HCT116 (cell line): ENCODE data around the gene CCM2L. TPM values are rescaled to one million over a fixed set of nuclear protein-coding genes. Genes with fewer than 3 reads are reported as not detected.

ENCODE experiments used
- ATAC-seq: fragments of 200-7000 bp; cut with Tn5 transposase; 2 replicates; pipeline ENCODE4 v1.9.1; 2020; ENCODE audit warnings: mild to moderate bottlenecking, moderate library complexity
- BruUV-seq: library from RNA; stranded (reverse); fragments of 400-500 nt; replicated peaks from 2 replicates; lab custom pipeline; 2021; lab: Mats Ljungman, UMichigan
- CTCF ChIA-PET: fragments of 300-600 bp; sonication (Branson Sonifier 250); formaldehyde crosslinking; loops from one replicate; lab custom pipeline; 2021; ENCODE audit warnings: antibody characterized with exemption; lab: Charles Lee
- POLR2A ChIA-PET: fragments of 300-600, 350-600 bp; sonication (Branson Sonifier 250); formaldehyde crosslinking; loops from one replicate; lab custom pipeline; 2021; ENCODE audit warnings: antibody characterized with exemption; lab: Charles Lee
- RAD21 ChIA-PET, 2 experiments: fragments of 300-600 bp; sonication (Branson Sonifier 250); formaldehyde crosslinking; loops; one replicate each; lab custom pipeline; 2023; ENCODE audit warnings: low total read pairs in 2 of 2; ENCODE audit not compliant: uncharacterized antibody in 2 of 2, unreplicated experiment in 2 of 2, low non-redundant PET in 1 of 2; lab: Charles Lee
- DNase-seq: peaks from one replicate; pipeline ENCODE4 v3.0.0-alpha.2; 2010; ENCODE audit warnings: low read depth, low spot score
- H2AFZ ChIP-seq: fragments of 200-600 bp; shearing (Covaris generic), sonication (generic); 2 replicates; pipeline ENCODE4 v1.6.1; 2017; ENCODE audit warnings: low read depth, mixed run types, mixed read lengths, antibody characterized with exemption, low read length; ENCODE audit not compliant: poor library complexity, severe bottlenecking
- H3K27ac ChIP-seq: 2 replicates; pipeline ENCODE4 v1.5.1; 2012; ENCODE audit warnings: low read depth, low read length
- H3K27me3 ChIP-seq: fragments of 200-600 bp; sonication (generic); 2 replicates; pipeline ENCODE4 v1.6.1; 2016; ENCODE audit warnings: mixed run types, low read length, mixed read lengths; ENCODE audit not compliant: insufficient read depth
- H3K36me3 ChIP-seq, 2 experiments: fragments of 200-500 bp in 1 of 2; fragments of 200-600 bp in 1 of 2; sonication (Bioruptor generic) in 1 of 2; sonication (generic) in 1 of 2; 2 replicates each; pipeline versions ENCODE4 v1.5.1 to v1.6.1; 2014 to 2016; ENCODE audit warnings: low read length in 2 of 2, inconsistent platforms in 1 of 2, mixed read lengths in 1 of 2, mixed run types in 1 of 2; ENCODE audit not compliant: insufficient read depth in 2 of 2, control insufficient read depth in 1 of 2
- H3K4me1 ChIP-seq, 2 experiments: fragments of 200-600 bp in 1 of 2; sonication (generic) in 1 of 2; 2 replicates each; pipeline versions ENCODE4 v1.5.1 to v1.6.1; 2012 to 2017; ENCODE audit warnings: low read length in 2 of 2, inconsistent platforms in 1 of 2, mild to moderate bottlenecking in 1 of 2, mixed read lengths in 1 of 2, mixed run types in 1 of 2, moderate library complexity in 1 of 2; ENCODE audit not compliant: insufficient read depth in 2 of 2, control insufficient read depth in 1 of 2
- H3K4me2 ChIP-seq: fragments of 200-600 bp; sonication (generic); 2 replicates; pipeline ENCODE4 v1.6.1; 2017; ENCODE audit warnings: mixed run types, low read length, mixed read lengths
- H3K4me3 ChIP-seq, 2 experiments: fragments of 200-600 bp in 1 of 2; sonication (generic) in 1 of 2; replicated peaks in 1 of 2; 2 replicates each; pipeline ENCODE4 v1.5.1; 2011 to 2016; ENCODE audit warnings: low read length in 2 of 2, control low read depth in 1 of 2, low read depth in 1 of 2, mild to moderate bottlenecking in 1 of 2, mixed read lengths in 1 of 2, mixed run types in 1 of 2
- H3K79me2 ChIP-seq: fragments of 200-600 bp; sonication (generic); 2 replicates; pipeline ENCODE4 v1.6.1; 2017; ENCODE audit warnings: mild to moderate bottlenecking, mixed run types, low read length, moderate library complexity, mixed read lengths; ENCODE audit not compliant: insufficient read depth
- H3K9ac ChIP-seq: fragments of 200-600 bp; sonication (generic); 2 replicates; pipeline ENCODE4 v1.6.1; 2016; ENCODE audit warnings: low read length, mixed read lengths
- H3K9me2 ChIP-seq: fragments of 200-600 bp; sonication (generic), shearing (Covaris generic); 2 replicates; pipeline ENCODE4 v1.6.1; 2017; ENCODE audit warnings: mixed run types, mild to moderate bottlenecking, moderate library complexity; ENCODE audit not compliant: insufficient read depth
- H3K9me3 ChIP-seq, 2 experiments: fragments of 200-500 bp in 1 of 2; fragments of 200-600 bp in 1 of 2; sonication (Bioruptor generic) in 1 of 2; sonication (generic) in 1 of 2; 2 replicates each; pipeline ENCODE4 v1.6.1; 2014 to 2017; ENCODE audit warnings: low read length in 2 of 2, mixed read lengths in 2 of 2, inconsistent platforms in 1 of 2, low read depth in 1 of 2, mild to moderate bottlenecking in 1 of 2, mixed run types in 1 of 2, moderate library complexity in 1 of 2; ENCODE audit not compliant: control insufficient read depth in 1 of 2, insufficient read depth in 1 of 2
- H4K20me1 ChIP-seq: fragments of 200-600 bp; sonication (generic), shearing (Covaris generic); 2 replicates; pipeline ENCODE4 v1.6.1; 2017; ENCODE audit warnings: mixed run types, mild to moderate bottlenecking, moderate library complexity; ENCODE audit not compliant: insufficient read depth
- ATF3 ChIP-seq: IDR thresholded peaks from 2 replicates; pipeline ENCODE4 v1.6.1; 2012
- CBX3 ChIP-seq: IDR thresholded peaks from 2 replicates; pipeline ENCODE4 v1.6.1; 2012; ENCODE audit warnings: low read depth
- CEBPB ChIP-seq: IDR thresholded peaks from 2 replicates; pipeline ENCODE4 v1.6.1; 2012; ENCODE audit warnings: low read depth
- JUND ChIP-seq: IDR thresholded peaks from 2 replicates; pipeline ENCODE4 v1.6.1; 2012
- POLR2AphosphoS5 ChIP-seq: IDR thresholded peaks from 2 replicates; pipeline ENCODE4 v1.6.1; 2011; ENCODE audit warnings: mild to moderate bottlenecking, low read depth, low read length, moderate library complexity
- REST ChIP-seq: IDR thresholded peaks from 2 replicates; pipeline ENCODE4 v1.6.1; 2012; ENCODE audit warnings: low read depth
- SIN3A ChIP-seq: IDR thresholded peaks from 2 replicates; pipeline ENCODE4 v1.6.1; 2012; ENCODE audit warnings: low read depth
- SRF ChIP-seq: IDR thresholded peaks from 2 replicates; pipeline ENCODE4 v1.6.1; 2012; ENCODE audit warnings: low read depth
- TCF7L2 ChIP-seq: IDR thresholded peaks from 2 replicates; pipeline ENCODE4 v1.7.0; 2011; ENCODE audit warnings: borderline replicate concordance, inconsistent platforms; ENCODE audit not compliant: insufficient read depth, insufficient read length; ENCODE audit errors: extremely low read depth
- ZNF274 ChIP-seq: fragments of 200-500 bp; sonication (Bioruptor generic); IDR thresholded peaks from 2 replicates; pipeline ENCODE4 v1.6.1; 2014; ENCODE audit warnings: mild to moderate bottlenecking, low read depth, low read length, inconsistent platforms
- intact Hi-C: fragments of 100-400 bp; cut with micrococcal nuclease; formaldehyde crosslinking; loops from 2 replicates; pipeline ENCODE4 v1.10.0; 2022
- total RNA-seq: library from RNA; stranded (reverse); gene quantifications from one replicate; pipeline ENCODE4 v1.2.1, GENCODE V29; 2021; ENCODE audit not compliant: unreplicated experiment
- TF ChIP-seq, protein P1 (sequence below): IDR thresholded peaks from 2 replicates; pipeline ENCODE4 v1.6.1; 2012

Gene CCM2L
- total RNA-seq, 1 experiment from 2014 or later: 1.4 TPM

- Histone ChIP-seq H3K4me1 (no peaks in the 10 kb centered on the region), H3K27me3 (peaks cover 31% of the 10 kb centered on the region), H3K9me2 (no peaks in the 10 kb centered on the region), H3K4me2 (no peak overlapping the region), H4K20me1 (no peaks in the 10 kb centered on the region), H3K9me3 (no peaks in the 10 kb centered on the region), H2AFZ (no peak overlapping the region), H3K36me3 (no peaks in the 10 kb centered on the region), H3K27ac (no peak overlapping the region), H3K4me3 (no peak overlapping the region), H3K9ac (no peak overlapping the region), H3K79me2 (no peaks in the 10 kb centered on the region)
- ATAC-seq: no peak
- TF ChIP-seq SRF: no peak
- no peak for TF ChIP-seq POLR2AphosphoS5
- TF ChIP-seq TCF7L2: no peak
- TF ChIP-seq CBX3: no peak
- no peak for TF ChIP-seq SIN3A
- no peak for TF ChIP-seq CEBPB
- intact Hi-C loops: no loop called here
- no TSS peak for BruUV-seq
- CTCF ChIA-PET: no interaction called here
- RAD21 ChIA-PET: no interaction called here
- no peak for DNase-seq
- POLR2A ChIA-PET: interaction anchor here (0.7 kb wide), 1 partner anchor 117 kb away, joined by 3 read pairs; no protein-coding TSS in a partner anchor
Measured at GRCh38 chr20:32057656-32058184, 47.5 kb downstream of the CCM2L start.

GRCh38 chr20:32059189-32059588 is 49.0 kb downstream of the CCM2L start:
- ChIA-PET POLR2A (no interaction called here), CTCF (no interaction called here)
- no peak overlapping the region for H3K27ac ChIP-seq
- intact Hi-C loops: no loop called here
- H3K4me2 ChIP-seq: no peak overlapping the region
- ATAC-seq: no peak
- H3K27me3 ChIP-seq: peaks cover 34% of the 10 kb centered on the region
- DNase-seq: no peak
- TF ChIP-seq ATF3 (no peak), CBX3 (no peak), ZNF274 (no peak), REST (no peak), JUND (no peak), CEBPB (no peak), TCF7L2 (no peak), SIN3A (no peak)
- TF ChIP-seq, protein P1, sequence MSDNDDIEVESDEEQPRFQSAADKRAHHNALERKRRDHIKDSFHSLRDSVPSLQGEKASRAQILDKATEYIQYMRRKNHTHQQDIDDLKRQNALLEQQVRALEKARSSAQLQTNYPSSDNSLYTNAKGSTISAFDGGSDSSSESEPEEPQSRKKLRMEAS: no peak
- TF ChIP-seq, all 23 proteins: peak for 0
- no peak overlapping the region for H3K9ac ChIP-seq
- no peak overlapping the region for H3K4me3 ChIP-seq
- H3K36me3 ChIP-seq: no peaks in the 10 kb centered on the region
- BruUV-seq: no TSS peak
- no peaks in the 10 kb centered on the region for H3K9me2 ChIP-seq
- RAD21 ChIA-PET: no interaction called here
- no peaks in the 10 kb centered on the region for H4K20me1 ChIP-seq
- no peaks in the 10 kb centered on the region for H3K9me3 ChIP-seq
- H3K4me1 ChIP-seq: no peaks in the 10 kb centered on the region
- H3K79me2 ChIP-seq: no peaks in the 10 kb centered on the region
- H2AFZ ChIP-seq: no peak overlapping the region
